Stimulated activated CD8-positive, alpha-beta memory T cell treated with anti-CD3 and anti-CD28 coated beads, Interleukin-15, amount 100 ng/mL, for 1 hour (primary cell): ENCODE measurements around the gene NPBWR2.
A peak's percentile ranks its signal among the peaks of the same experiment; 100 is the strongest.
"Not testable (repeated sequence)": the region's sequence is repeated elsewhere in the genome, so short reads cannot be mapped to it uniquely, and the experiment has no call there.

ENCODE experiments used
- DNase-seq: peaks from one replicate; pipeline ENCODE4 v3.0.0-alpha.2; 2020; ENCODE audit warnings: low read depth

Gene NPBWR2

DNA sequence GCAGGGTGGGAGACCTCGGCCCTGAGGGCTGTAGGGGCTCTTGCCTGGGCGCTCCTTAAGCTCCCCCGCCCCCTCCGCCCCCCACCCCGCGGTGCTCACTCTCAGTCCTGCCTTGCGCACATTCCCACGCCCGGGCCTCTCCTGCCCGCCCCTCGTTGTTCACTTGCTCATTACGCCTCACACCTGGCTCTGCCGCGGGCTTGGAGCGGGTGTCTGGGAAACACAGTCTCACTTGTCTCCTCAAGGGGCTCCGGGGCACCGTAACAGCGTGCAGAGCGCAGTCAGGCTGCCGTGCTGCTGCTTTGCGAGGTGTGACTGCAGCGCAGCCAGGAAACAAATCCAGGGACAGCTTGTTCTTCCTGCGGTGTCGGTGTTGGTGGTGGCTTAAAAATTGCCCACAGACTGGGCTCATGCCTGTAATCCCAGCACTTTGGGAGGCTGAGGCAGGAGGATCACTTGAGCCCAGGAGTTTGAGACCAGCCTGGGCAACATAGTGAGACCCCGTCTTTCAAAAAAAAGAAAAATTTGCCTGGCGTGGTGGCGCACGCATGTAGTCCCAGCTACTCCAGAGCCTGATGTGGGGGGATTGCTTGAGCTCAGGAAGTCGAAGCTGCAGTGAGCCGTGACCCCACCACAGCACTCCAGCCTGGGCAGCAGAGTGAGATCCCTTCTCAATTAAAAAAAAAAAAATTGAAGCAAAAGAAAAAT lies 4.6 kb downstream of the NPBWR2 start:
- DNase-seq, result no peak

GRCh38 chr20:64101731-64102621 lies 5.4 kb downstream of the NPBWR2 start:
- peak; percentile 38 for DNase-seq

GRCh38 chr20:64100946-64101688 lies 6.2 kb downstream of the NPBWR2 start:
- no peak for DNase-seq

DNA sequence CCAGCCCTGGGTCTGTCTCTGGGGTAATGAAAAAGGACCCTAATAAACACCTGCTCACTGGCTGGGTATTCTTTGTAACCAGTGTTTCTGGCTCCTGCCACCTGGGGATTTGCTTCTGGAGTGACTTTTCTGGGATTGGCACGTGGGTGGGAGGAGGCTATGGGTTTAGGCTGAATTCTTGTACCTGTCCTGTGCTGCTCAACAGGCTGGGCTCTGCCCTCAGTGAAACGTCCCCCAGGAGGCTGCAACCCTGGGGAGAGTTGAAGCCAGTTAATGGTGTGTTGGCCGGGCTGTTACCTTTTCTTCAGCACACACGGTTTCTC lies 6.8 kb downstream of the NPBWR2 start:
- no peak for DNase-seq

GRCh38 chr20:64099880-64100565 lies 7.3 kb downstream of the NPBWR2 start:
- DNase-seq, result no peak

- no peak for DNase-seq
Observed at GRCh38 chr20:64099086-64099786, 8.1 kb downstream of the NPBWR2 start.

- DNase-seq, result no peak
Observed at GRCh38 chr20:64098471-64099013, 8.8 kb downstream of the NPBWR2 start.

GRCh38 chr20:64096535-64096934 lies 10.8 kb downstream of the NPBWR2 start:
- DNase-seq, result no peak

DNA sequence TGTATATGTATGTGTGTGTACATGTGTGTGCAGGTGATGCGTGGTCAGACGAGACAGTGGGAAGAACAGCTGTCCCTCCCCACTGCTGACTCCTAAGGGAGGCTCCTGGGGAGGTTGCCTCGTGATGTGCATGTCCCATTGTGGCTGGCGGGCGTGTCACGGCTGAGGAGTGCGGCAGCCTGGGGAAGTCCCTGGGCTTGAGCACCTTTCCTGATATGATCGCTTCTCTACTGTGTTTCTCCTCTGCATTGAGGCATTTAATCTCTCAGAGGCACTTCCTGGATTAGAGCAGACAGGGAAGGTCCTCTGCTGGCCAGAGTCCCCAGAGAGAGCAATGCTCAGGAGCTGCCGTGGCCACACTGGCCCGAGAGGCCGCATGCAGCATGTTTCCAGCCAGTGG lies 11.4 kb downstream of the NPBWR2 start:
- no peak for DNase-seq

- no peak for DNase-seq
Observed at GRCh38 chr20:64095455-64095854, 11.9 kb downstream of the NPBWR2 start.

DNA sequence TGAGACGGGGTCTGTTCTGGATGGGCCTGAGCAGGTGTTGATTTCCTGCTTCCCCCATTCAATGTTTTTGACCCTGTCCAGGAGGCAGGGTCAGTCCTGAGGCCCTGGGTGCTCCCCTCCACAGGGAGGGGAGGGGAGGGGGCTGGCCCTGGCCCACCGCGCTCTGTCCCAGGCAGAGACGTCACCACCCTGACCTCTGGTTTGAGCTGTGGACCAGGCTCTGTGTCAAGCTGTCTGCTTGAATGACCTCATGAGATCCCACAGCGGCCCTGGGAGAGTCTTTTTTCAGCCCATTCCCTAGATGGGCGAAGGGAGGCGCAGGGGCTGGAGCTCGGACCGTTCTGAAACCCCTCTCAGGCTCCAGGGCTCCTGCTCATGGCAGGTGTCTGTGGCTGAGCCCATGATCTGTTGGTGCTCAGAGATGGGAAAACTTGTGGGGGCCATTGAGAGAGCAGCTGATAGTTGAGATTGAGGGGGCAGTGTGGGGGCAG lies 14.3 kb downstream of the NPBWR2 start:
- DNase-seq, result no peak

- no peak for DNase-seq
Observed at GRCh38 chr20:64092258-64093012, 14.9 kb downstream of the NPBWR2 start.

DNA sequence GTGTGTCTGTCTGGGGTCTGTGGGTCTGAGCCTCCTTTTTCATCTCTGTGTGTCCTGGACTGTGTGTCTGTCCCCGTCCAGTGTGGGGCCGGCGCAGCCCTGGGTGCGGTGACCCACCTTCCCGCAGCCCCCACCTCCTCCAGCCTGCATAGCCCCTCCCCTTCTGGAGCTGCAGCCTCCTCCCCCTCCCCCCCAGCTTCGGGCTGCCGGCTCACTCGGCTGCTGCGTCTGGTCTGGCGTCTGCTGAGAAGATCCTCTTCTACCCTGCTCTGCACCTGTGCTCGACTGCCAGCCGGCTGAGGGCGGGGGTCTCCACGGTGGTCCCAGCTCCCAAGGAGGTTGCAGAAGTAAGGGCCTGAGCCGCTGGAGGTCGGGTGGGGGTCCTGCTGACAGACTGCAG lies 15.6 kb downstream of the NPBWR2 start:
- DNase-seq, result no peak

DNA sequence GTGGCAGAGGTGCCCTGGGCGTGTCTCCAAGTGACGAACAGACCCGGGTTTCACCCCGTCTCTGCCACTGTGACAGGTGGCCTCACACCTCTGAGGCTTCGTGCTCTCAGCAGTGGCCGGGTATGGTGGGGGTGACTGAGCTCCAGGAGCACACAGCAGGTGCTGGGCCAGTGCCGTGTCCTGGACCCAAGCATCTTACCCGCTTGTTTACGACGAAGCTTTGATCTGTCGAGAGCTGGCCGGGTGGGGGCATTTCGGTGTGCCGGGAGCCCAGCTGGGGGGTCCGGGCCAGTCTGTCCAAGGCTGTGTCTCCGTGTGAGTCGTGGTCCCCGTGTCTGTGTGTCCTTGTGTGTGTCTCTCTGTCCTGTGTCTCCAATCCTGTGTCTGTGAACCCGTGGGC lies 16.0 kb downstream of the NPBWR2 start:
- no peak for DNase-seq

DNA sequence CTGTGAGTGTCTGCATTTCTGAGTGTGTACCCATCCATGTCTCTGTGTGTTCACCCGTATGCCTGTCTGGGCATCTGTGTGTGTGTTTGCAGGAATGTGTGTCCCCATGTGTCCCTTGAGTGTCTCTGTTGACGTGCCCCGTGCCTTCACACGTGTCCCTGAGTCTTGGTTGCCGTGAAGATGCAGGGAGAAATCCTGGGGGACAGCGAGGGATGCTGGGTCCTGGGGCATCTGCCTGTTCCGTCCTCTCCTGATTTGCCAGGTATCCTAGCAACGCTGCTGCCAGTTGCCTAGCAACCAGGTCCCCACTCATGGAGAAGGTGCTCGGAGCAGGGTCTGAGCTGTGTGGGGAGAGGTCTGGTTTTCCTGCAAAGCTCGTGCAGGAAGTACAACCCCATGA lies 17.2 kb downstream of the NPBWR2 start:
- DNase-seq, result no peak

DNA sequence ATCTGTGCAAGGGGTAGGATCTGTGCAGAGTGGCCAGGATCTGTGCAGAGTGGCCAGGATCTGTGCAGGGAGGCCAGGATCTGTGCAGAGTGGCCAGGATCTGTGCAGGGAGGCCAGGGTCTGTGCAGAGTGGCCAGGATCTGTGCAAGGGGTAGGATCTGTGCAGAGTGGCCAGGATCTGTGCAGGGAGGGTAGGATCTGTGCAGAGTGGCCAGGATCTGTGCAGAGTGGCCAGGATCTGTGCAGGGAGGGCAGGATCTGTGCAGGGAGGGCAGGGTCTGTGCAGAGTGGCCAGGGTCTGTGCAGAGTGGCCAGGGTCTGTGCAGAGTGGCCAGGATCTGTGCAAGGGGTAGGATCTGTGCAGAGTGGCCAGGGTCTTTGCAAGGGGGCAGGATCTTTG lies 18.8 kb downstream of the NPBWR2 start:
- DNase-seq, result not testable (repeated sequence)

DNA sequence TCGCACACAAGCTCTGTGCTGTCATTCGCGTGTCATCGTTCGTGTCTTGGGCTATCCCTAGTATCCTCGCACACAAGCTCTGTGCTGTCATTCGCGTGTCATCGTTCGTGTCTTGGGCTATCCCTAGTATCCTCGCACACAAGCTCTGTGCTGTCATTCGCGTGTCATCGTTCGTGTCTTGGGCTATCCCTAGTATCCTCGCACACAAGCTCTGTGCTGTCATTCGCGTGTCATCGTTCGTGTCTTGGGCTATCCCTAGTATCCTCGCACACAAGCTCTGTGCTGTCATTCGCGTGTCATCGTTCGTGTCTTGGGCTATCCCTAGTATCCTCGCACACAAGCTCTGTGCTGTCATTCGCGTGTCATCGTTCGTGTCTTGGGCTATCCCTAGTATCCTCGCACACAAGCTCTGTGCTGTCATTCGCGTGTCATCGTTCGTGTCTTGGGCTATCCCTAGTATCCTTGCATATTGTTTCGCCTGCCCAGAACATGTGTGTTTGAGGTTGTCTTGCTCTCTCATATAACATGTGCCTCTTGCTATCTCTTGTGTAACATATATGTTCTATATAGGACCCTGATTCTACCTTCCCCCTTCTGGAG lies 20.0 kb downstream of the NPBWR2 start:
- DNase-seq, result not testable (repeated sequence)

GRCh38 chr20:64086801-64087200 lies 20.6 kb downstream of the NPBWR2 start:
- no peak for DNase-seq

DNA sequence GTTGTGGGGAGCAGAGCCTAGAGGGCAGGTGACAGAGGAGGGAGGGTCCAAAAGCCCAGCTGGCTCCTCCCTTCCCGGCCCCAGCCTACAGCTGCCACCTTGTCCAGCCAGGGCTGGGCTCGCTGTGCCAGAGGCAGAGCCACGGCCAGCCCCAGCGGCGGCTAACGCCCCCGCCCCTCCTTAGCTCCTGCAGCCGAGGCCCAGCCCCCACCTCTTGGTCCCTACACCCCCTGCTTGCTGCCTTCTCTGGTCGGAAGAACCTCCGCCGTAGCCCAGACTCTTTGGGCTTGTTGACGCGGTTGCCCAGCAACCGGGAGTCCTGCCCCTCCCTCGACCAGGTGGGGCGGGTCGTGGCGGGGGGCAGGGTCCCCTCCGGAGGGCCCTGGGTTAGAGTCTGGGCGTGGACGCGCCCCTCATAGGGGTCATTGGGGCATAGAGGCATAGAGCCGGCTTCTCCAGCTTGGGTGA lies 22.6 kb downstream of the NPBWR2 start:
- DNase-seq, result no peak
